HCT116 (cell line): ENCODE data around the gene CDK8. TPM values are rescaled to one million over a fixed set of nuclear protein-coding genes. Genes with fewer than 3 reads are reported as not detected.

Source experiments
- ATAC-seq: fragments of 200-7000 bp; cut with Tn5 transposase; 2 replicates; pipeline ENCODE4 v1.9.1; 2020; ENCODE audit warnings: mild to moderate bottlenecking, moderate library complexity
- BruUV-seq: library from RNA; stranded (reverse); fragments of 400-500 nt; replicated peaks from 2 replicates; lab custom pipeline; 2021; lab: Mats Ljungman, UMichigan
- CTCF ChIA-PET: fragments of 300-600 bp; sonication (Branson Sonifier 250); formaldehyde crosslinking; loops from one replicate; lab custom pipeline; 2021; ENCODE audit warnings: antibody characterized with exemption; lab: Charles Lee
- POLR2A ChIA-PET: fragments of 300-600, 350-600 bp; sonication (Branson Sonifier 250); formaldehyde crosslinking; loops from one replicate; lab custom pipeline; 2021; ENCODE audit warnings: antibody characterized with exemption; lab: Charles Lee
- RAD21 ChIA-PET, 2 experiments: fragments of 300-600 bp; sonication (Branson Sonifier 250); formaldehyde crosslinking; loops; one replicate each; lab custom pipeline; 2023; ENCODE audit warnings: low total read pairs in 2 of 2; ENCODE audit not compliant: uncharacterized antibody in 2 of 2, unreplicated experiment in 2 of 2, low non-redundant PET in 1 of 2; lab: Charles Lee
- DNase-seq: peaks from one replicate; pipeline ENCODE4 v3.0.0-alpha.2; 2010; ENCODE audit warnings: low read depth, low spot score
- H2AFZ ChIP-seq: fragments of 200-600 bp; shearing (Covaris generic), sonication (generic); 2 replicates; pipeline ENCODE4 v1.6.1; 2017; ENCODE audit warnings: low read depth, mixed run types, mixed read lengths, antibody characterized with exemption, low read length; ENCODE audit not compliant: poor library complexity, severe bottlenecking
- H3K27ac ChIP-seq: 2 replicates; pipeline ENCODE4 v1.5.1; 2012; ENCODE audit warnings: low read depth, low read length
- H3K27me3 ChIP-seq: fragments of 200-600 bp; sonication (generic); 2 replicates; pipeline ENCODE4 v1.6.1; 2016; ENCODE audit warnings: mixed run types, low read length, mixed read lengths; ENCODE audit not compliant: insufficient read depth
- H3K36me3 ChIP-seq, 2 experiments: fragments of 200-500 bp in 1 of 2; fragments of 200-600 bp in 1 of 2; sonication (Bioruptor generic) in 1 of 2; sonication (generic) in 1 of 2; 2 replicates each; pipeline versions ENCODE4 v1.5.1 to v1.6.1; 2014 to 2016; ENCODE audit warnings: low read length in 2 of 2, inconsistent platforms in 1 of 2, mixed read lengths in 1 of 2, mixed run types in 1 of 2; ENCODE audit not compliant: insufficient read depth in 2 of 2, control insufficient read depth in 1 of 2
- H3K4me1 ChIP-seq, 2 experiments: fragments of 200-600 bp in 1 of 2; sonication (generic) in 1 of 2; 2 replicates each; pipeline versions ENCODE4 v1.5.1 to v1.6.1; 2012 to 2017; ENCODE audit warnings: low read length in 2 of 2, inconsistent platforms in 1 of 2, mild to moderate bottlenecking in 1 of 2, mixed read lengths in 1 of 2, mixed run types in 1 of 2, moderate library complexity in 1 of 2; ENCODE audit not compliant: insufficient read depth in 2 of 2, control insufficient read depth in 1 of 2
- H3K4me2 ChIP-seq: fragments of 200-600 bp; sonication (generic); 2 replicates; pipeline ENCODE4 v1.6.1; 2017; ENCODE audit warnings: mixed run types, low read length, mixed read lengths
- H3K4me3 ChIP-seq, 2 experiments: fragments of 200-600 bp in 1 of 2; sonication (generic) in 1 of 2; replicated peaks in 1 of 2; 2 replicates each; pipeline ENCODE4 v1.5.1; 2011 to 2016; ENCODE audit warnings: low read length in 2 of 2, control low read depth in 1 of 2, low read depth in 1 of 2, mild to moderate bottlenecking in 1 of 2, mixed read lengths in 1 of 2, mixed run types in 1 of 2
- H3K79me2 ChIP-seq: fragments of 200-600 bp; sonication (generic); 2 replicates; pipeline ENCODE4 v1.6.1; 2017; ENCODE audit warnings: mild to moderate bottlenecking, mixed run types, low read length, moderate library complexity, mixed read lengths; ENCODE audit not compliant: insufficient read depth
- H3K9ac ChIP-seq: fragments of 200-600 bp; sonication (generic); 2 replicates; pipeline ENCODE4 v1.6.1; 2016; ENCODE audit warnings: low read length, mixed read lengths
- H3K9me2 ChIP-seq: fragments of 200-600 bp; sonication (generic), shearing (Covaris generic); 2 replicates; pipeline ENCODE4 v1.6.1; 2017; ENCODE audit warnings: mixed run types, mild to moderate bottlenecking, moderate library complexity; ENCODE audit not compliant: insufficient read depth
- H3K9me3 ChIP-seq, 2 experiments: fragments of 200-500 bp in 1 of 2; fragments of 200-600 bp in 1 of 2; sonication (Bioruptor generic) in 1 of 2; sonication (generic) in 1 of 2; 2 replicates each; pipeline ENCODE4 v1.6.1; 2014 to 2017; ENCODE audit warnings: low read length in 2 of 2, mixed read lengths in 2 of 2, inconsistent platforms in 1 of 2, low read depth in 1 of 2, mild to moderate bottlenecking in 1 of 2, mixed run types in 1 of 2, moderate library complexity in 1 of 2; ENCODE audit not compliant: control insufficient read depth in 1 of 2, insufficient read depth in 1 of 2
- H4K20me1 ChIP-seq: fragments of 200-600 bp; sonication (generic), shearing (Covaris generic); 2 replicates; pipeline ENCODE4 v1.6.1; 2017; ENCODE audit warnings: mixed run types, mild to moderate bottlenecking, moderate library complexity; ENCODE audit not compliant: insufficient read depth
- CBX3 ChIP-seq: IDR thresholded peaks from 2 replicates; pipeline ENCODE4 v1.6.1; 2012; ENCODE audit warnings: low read depth
- ELF1 ChIP-seq: IDR thresholded peaks from 2 replicates; pipeline ENCODE4 v1.6.1; 2012; ENCODE audit warnings: low read depth, borderline replicate concordance
- EZH2 ChIP-seq: fragments of 200-600 bp; sonication (generic); IDR thresholded peaks from 2 replicates; pipeline ENCODE4 v1.6.1; 2017; ENCODE audit warnings: antibody characterized with exemption, mixed run types
- EZH2phosphoT487 ChIP-seq: fragments of 200-600 bp; IDR thresholded peaks from 2 replicates; pipeline ENCODE4 v1.6.1; 2018; ENCODE audit warnings: antibody characterized with exemption, borderline replicate concordance
- FOSL1 ChIP-seq: IDR thresholded peaks from 2 replicates; pipeline ENCODE4 v1.6.1; 2012; ENCODE audit warnings: low read depth
- JUND ChIP-seq: IDR thresholded peaks from 2 replicates; pipeline ENCODE4 v1.6.1; 2012
- POLR2A ChIP-seq: IDR thresholded peaks from 2 replicates; pipeline ENCODE4 v1.7.0; 2011; ENCODE audit warnings: borderline replicate concordance; ENCODE audit not compliant: insufficient read depth, insufficient read length; ENCODE audit errors: extremely low read depth
- POLR2AphosphoS5 ChIP-seq: IDR thresholded peaks from 2 replicates; pipeline ENCODE4 v1.6.1; 2011; ENCODE audit warnings: mild to moderate bottlenecking, low read depth, low read length, moderate library complexity
- RAD21 ChIP-seq: IDR thresholded peaks from 2 replicates; pipeline ENCODE4 v1.6.1; 2012; ENCODE audit warnings: low read depth, mild to moderate bottlenecking
- SIN3A ChIP-seq: IDR thresholded peaks from 2 replicates; pipeline ENCODE4 v1.6.1; 2012; ENCODE audit warnings: low read depth
- SP1 ChIP-seq: IDR thresholded peaks from 2 replicates; pipeline ENCODE4 v1.6.1; 2012; ENCODE audit warnings: low read depth
- YY1 ChIP-seq: IDR thresholded peaks from 2 replicates; pipeline ENCODE4 v1.6.1; 2011; ENCODE audit warnings: low read length, low read depth, moderate library complexity, mild to moderate bottlenecking; ENCODE audit not compliant: insufficient replicate concordance; ENCODE audit errors: extremely low read depth
- ZFX ChIP-seq: fragments of 450-650 bp; IDR thresholded peaks from 2 replicates; pipeline ENCODE4 v1.6.1; 2017
- ZNF274 ChIP-seq: fragments of 200-500 bp; sonication (Bioruptor generic); IDR thresholded peaks from 2 replicates; pipeline ENCODE4 v1.6.1; 2014; ENCODE audit warnings: mild to moderate bottlenecking, low read depth, low read length, inconsistent platforms
- intact Hi-C: fragments of 100-400 bp; cut with micrococcal nuclease; formaldehyde crosslinking; loops from 2 replicates; pipeline ENCODE4 v1.10.0; 2022
- total RNA-seq: library from RNA; stranded (reverse); gene quantifications from one replicate; pipeline ENCODE4 v1.2.1, GENCODE V29; 2021; ENCODE audit not compliant: unreplicated experiment
- TF ChIP-seq, protein P1 (sequence below), 3 experiments: fragments of 200-600 bp in 1 of 3; sonication (generic) in 1 of 3; IDR thresholded peaks in 2 of 3; conservative IDR thresholded peaks in 1 of 3; 2 replicates each; pipeline ENCODE4 v1.5.1; 2012 to 2017; ENCODE audit warnings: low read depth in 2 of 3, low read length in 2 of 3, antibody characterized with exemption in 1 of 3, borderline replicate concordance in 1 of 3, control low read depth in 1 of 3, mild to moderate bottlenecking in 1 of 3, mixed read lengths in 1 of 3, mixed run types in 1 of 3, moderate library complexity in 1 of 3; ENCODE audit not compliant: insufficient read depth in 1 of 3
- TF ChIP-seq, protein P2 (sequence below): IDR thresholded peaks from 2 replicates; pipeline ENCODE4 v1.6.1; 2012
- TF ChIP-seq, protein P3 (sequence below): IDR thresholded peaks from 2 replicates; pipeline ENCODE4 v1.6.1; 2012

The CDK8 gene
- total RNA-seq, 1 experiment from 2014 or later, result 23.8 TPM

DNA sequence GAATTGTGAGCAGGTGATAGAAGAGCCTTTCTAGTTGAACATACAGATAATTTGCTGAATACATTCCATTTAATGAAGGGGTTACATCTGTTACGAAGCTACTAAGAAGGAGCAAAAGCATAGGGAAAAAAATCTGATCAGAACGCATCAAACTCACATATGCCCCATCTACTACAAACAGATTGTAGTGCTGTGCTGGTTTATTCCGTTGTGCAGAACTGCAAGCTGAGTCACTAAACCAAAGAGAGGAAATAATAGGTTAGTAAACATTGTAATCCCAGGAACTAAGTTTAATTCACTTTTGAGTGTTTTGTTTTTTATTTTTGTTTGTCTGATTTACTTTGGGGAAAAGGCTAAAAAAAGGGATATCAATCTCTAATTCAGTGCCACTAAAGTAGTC is 136.3 kb downstream of the CDK8 start:
- Histone ChIP-seq H3K9me2 (no peaks in the 10 kb centered on the region), H3K27me3 (no peaks in the 10 kb centered on the region), H3K4me3 (no peak overlapping the region), H3K79me2 (no peaks in the 10 kb centered on the region), H3K36me3 (no peaks in the 10 kb centered on the region; a peak in 1 of 4 replicates), H3K4me2 (no peak overlapping the region), H4K20me1 (no peaks in the 10 kb centered on the region), H3K9ac (no peak overlapping the region), H2AFZ (no peak overlapping the region), H3K4me1 (no peaks in the 10 kb centered on the region), H3K9me3 (no peaks in the 10 kb centered on the region), H3K27ac (no peak overlapping the region)
- CTCF ChIA-PET, result no interaction called here
- BruUV-seq, result no TSS peak
- no peak for ATAC-seq
- intact Hi-C loops, result no loop called here
- RAD21 ChIA-PET, result no interaction called here
- TF ChIP-seq, protein P1, sequence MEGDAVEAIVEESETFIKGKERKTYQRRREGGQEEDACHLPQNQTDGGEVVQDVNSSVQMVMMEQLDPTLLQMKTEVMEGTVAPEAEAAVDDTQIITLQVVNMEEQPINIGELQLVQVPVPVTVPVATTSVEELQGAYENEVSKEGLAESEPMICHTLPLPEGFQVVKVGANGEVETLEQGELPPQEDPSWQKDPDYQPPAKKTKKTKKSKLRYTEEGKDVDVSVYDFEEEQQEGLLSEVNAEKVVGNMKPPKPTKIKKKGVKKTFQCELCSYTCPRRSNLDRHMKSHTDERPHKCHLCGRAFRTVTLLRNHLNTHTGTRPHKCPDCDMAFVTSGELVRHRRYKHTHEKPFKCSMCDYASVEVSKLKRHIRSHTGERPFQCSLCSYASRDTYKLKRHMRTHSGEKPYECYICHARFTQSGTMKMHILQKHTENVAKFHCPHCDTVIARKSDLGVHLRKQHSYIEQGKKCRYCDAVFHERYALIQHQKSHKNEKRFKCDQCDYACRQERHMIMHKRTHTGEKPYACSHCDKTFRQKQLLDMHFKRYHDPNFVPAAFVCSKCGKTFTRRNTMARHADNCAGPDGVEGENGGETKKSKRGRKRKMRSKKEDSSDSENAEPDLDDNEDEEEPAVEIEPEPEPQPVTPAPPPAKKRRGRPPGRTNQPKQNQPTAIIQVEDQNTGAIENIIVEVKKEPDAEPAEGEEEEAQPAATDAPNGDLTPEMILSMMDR (IDR thresholded peaks at IDR 0.05 in 2 of 3, conservative IDR thresholded peaks at IDR 0.05 in 1 of 3; ENCODE audit: borderline replicate concordance in 1 of 3, insufficient read depth in 1 of 3, low read depth in 2 of 3, low read length in 2 of 3), result no peak
- TF ChIP-seq EZH2phosphoT487 (no peak), RAD21 (no peak), SP1 (no peak), ELF1 (no peak)
- TF ChIP-seq, protein P2, sequence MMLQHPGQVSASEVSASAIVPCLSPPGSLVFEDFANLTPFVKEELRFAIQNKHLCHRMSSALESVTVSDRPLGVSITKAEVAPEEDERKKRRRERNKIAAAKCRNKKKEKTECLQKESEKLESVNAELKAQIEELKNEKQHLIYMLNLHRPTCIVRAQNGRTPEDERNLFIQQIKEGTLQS, result no peak
- TF ChIP-seq, protein P3, sequence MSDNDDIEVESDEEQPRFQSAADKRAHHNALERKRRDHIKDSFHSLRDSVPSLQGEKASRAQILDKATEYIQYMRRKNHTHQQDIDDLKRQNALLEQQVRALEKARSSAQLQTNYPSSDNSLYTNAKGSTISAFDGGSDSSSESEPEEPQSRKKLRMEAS, result no peak
- POLR2A ChIA-PET, result no interaction called here
- no peak for DNase-seq

- H3K79me2 ChIP-seq, result no peaks in the 10 kb centered on the region
- no peak overlapping the region for H3K4me2 ChIP-seq
- no peak overlapping the region for H2AFZ ChIP-seq
- no peak for DNase-seq
- no peaks in the 10 kb centered on the region for H3K4me1 ChIP-seq
- BruUV-seq, result no TSS peak
- intact Hi-C loops, result no loop called here
- POLR2A ChIA-PET, result no interaction called here
- peaks cover 0 to 13% of the 10 kb centered on the region in 2 experiments; a peak in 2 of 4 replicates for H3K36me3 ChIP-seq
- H3K27me3 ChIP-seq, result no peaks in the 10 kb centered on the region
- CTCF ChIA-PET, result no interaction called here
- H3K9ac ChIP-seq, result no peak overlapping the region
- H3K9me3 ChIP-seq, result no peaks in the 10 kb centered on the region
- ATAC-seq, result no peak
- H4K20me1 ChIP-seq, result no peaks in the 10 kb centered on the region
- no peak overlapping the region for H3K4me3 ChIP-seq
- H3K9me2 ChIP-seq, result no peaks in the 10 kb centered on the region
- no peak overlapping the region for H3K27ac ChIP-seq
- RAD21 ChIA-PET, result no interaction called here
- no peak for TF ChIP-seq CBX3
- no peak for TF ChIP-seq SP1
- no peak for TF ChIP-seq JUND
- TF ChIP-seq ZNF274, result no peak
- TF ChIP-seq EZH2phosphoT487, result no peak
- no peak for TF ChIP-seq ZFX
- TF ChIP-seq SIN3A, result no peak
- TF ChIP-seq FOSL1, result no peak
- TF ChIP-seq YY1, result no peak
- no peak for TF ChIP-seq POLR2AphosphoS5
- TF ChIP-seq EZH2, result no peak
- TF ChIP-seq, protein P3, result no peak
- TF ChIP-seq ELF1, result no peak
- TF ChIP-seq, protein P1 (IDR thresholded peaks at IDR 0.05 in 2 of 3, conservative IDR thresholded peaks at IDR 0.05 in 1 of 3; ENCODE audit: borderline replicate concordance in 1 of 3, insufficient read depth in 1 of 3, low read depth in 2 of 3, low read length in 2 of 3), result no peak
- no peak for TF ChIP-seq POLR2A
These were observed 146.6 kb downstream of the CDK8 start for GRCh38 chr13:26400545-26400944.
